Measurements from ENCODE around the gene ARHGAP32.

The ARHGAP32 gene

DNA sequence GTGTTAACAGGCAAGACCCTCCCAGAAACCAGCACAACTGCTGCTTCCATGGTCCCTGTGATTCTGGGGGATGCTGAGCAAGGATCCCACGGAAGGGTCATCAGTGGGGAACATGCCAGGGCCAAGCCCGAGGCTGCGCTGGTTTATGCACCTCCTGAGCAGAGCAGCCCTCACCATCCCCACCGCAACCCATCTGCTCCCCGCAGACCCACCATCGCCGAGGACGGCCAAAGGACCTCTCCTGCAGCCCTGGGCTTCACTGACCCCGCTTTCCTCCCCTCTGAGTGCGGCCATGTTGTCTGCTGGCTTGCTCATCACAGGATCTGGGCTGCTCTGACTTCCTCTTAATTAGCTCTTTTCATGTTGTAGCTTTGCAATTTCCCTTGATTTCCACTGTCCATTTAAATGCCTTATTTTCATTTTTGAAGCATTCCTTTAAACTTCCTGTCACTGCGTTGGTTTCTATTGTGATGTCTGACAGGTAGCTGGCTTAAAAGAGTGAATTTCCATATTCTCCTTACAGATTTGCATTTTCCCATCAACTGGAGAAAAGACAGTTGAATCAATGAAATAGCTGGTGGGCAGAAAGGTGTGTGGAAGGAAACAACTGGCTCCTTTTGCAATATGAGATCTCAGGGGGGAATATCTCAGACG lies 264.3 kb downstream of the ARHGAP32 start:
- no peak for TF ChIP-seq CTCF (IDR thresholded peaks at IDR 0.05; ENCODE audit: control extremely low read depth, extremely low read depth, low read depth, missing control alignments)
- ChIA-PET CTCF (interaction anchor here (1.1 to 1.6 kb wide), 4 partner anchors 8 to 43 kb away, joined by 3 to 4 read pairs (median 4); no protein-coding TSS in a partner anchor), POLR2A (no interaction called here)
- DNase-seq (ENCODE audit: extremely low spot score): no peak

DNA sequence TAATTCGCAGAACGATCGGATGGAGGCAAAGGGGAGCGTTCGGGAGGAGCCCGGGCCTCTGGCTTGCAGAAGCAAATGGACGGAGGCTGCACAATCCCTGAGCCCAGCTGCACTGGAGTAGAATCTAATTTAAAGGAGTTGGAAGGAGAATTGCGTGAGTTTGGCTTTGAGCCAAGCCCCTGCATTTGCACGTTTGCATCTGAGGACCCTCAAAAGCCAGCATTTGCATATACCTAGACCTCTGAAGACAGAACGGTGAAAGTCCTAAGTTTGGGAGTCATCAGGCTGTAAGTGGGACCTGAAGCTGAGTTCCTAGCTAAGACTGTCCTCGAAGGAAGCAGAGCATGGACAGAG lies 265.0 kb downstream of the ARHGAP32 start:
- CTCF ChIA-PET: interaction anchor here (1.6 kb wide), 1 partner anchor 22 kb away, joined by 4 read pairs; no protein-coding TSS in a partner anchor

DNA sequence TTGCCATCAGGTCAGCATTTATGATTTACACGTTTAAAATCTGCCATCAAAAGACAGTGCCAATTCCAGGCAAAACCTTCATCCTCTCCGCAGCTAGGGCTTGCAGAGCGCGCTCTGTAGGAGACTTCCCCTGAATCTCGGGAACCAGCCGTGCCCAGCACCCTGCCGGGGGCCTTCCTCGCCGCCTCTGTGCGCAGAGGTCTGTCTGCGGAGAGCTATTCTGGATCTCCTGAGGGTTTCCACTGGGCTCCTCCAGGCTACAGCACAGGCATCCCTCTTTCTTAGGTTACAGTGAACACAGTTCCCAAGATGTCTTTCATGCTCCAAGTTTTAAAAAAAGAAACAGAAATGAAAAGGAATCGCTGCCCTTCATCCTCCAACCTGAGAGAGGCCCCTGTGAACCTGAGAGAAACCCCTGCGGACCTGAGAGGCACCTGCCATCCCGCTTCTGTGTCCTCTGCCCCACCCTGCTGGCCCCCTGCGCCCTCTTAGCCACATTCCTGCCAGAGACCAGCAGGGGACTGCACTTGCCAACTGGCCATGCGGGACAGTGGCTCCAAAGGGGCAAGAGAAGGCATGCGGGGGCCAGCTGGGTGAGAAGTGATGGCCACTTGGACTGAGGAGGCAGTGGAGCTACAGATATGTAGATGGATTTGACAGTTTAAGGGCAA lies 265.6 kb downstream of the ARHGAP32 start:
- POLR2A ChIA-PET: no interaction called here
- DNase-seq (ENCODE audit: extremely low spot score): no peak
- no peak for TF ChIP-seq CTCF (IDR thresholded peaks at IDR 0.05; ENCODE audit: control extremely low read depth, extremely low read depth, low read depth, missing control alignments)
- CTCF ChIA-PET: interaction anchor here (1.2 to 1.4 kb wide), 2 partner anchors 30 to 41 kb away, joined by 3 to 5 read pairs; no protein-coding TSS in a partner anchor

More for the DNA sequence above, 265.0 kb downstream of the ARHGAP32 start:
- TF ChIP-seq CTCF (IDR thresholded peaks at IDR 0.05; ENCODE audit: control extremely low read depth, extremely low read depth, low read depth, missing control alignments): no peak
- DNase-seq (ENCODE audit: extremely low spot score): no peak
- POLR2A ChIA-PET: no interaction called here

GRCh38 chr11:128926000-128926399 lies 266.1 kb downstream of the ARHGAP32 start:
- TF ChIP-seq CTCF (IDR thresholded peaks at IDR 0.05; ENCODE audit: control extremely low read depth, extremely low read depth, low read depth, missing control alignments): no peak
- CTCF ChIA-PET: interaction anchor here (1.2 to 1.4 kb wide), 2 partner anchors 31 to 41 kb away, joined by 3 to 5 read pairs; no protein-coding TSS in a partner anchor
- DNase-seq (ENCODE audit: extremely low spot score): no peak
- POLR2A ChIA-PET: no interaction called here

DNA sequence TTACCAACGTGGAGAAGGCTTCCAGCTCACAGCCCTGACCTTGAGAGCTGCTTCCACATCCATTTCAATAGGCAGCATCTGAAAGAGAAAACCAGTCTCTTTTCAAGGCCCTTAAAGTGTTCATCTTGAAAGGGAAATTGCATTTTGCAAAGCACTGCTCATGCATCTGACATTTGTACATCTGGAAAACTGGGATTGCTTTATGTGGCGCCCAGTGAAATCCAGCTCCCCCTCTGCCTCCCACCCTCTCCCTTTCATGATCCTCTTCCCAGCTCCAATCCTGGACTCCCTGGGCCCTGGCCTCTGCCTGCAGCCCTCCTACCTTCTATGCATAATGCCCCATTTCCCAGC lies 266.9 kb downstream of the ARHGAP32 start:
- DNase-seq (ENCODE audit: extremely low spot score): no peak
- no peak for TF ChIP-seq CTCF (IDR thresholded peaks at IDR 0.05; ENCODE audit: control extremely low read depth, extremely low read depth, low read depth, missing control alignments)
- CTCF ChIA-PET: interaction anchor here (1.1 to 1.4 kb wide), 5 partner anchors 9 to 40 kb away, joined by 3 to 5 read pairs (median 4); no protein-coding TSS in a partner anchor
- POLR2A ChIA-PET: no interaction called here

GRCh38 chr11:128924510-128925249 lies 267.4 kb downstream of the ARHGAP32 start:
- ChIA-PET CTCF (interaction anchor here (1.1 to 1.2 kb wide), 4 partner anchors 9 to 31 kb away, joined by 3 to 4 read pairs (median 4); no protein-coding TSS in a partner anchor), POLR2A (no interaction called here)
- no peak for DNase-seq (ENCODE audit: extremely low spot score)
- TF ChIP-seq CTCF (IDR thresholded peaks at IDR 0.05; ENCODE audit: control extremely low read depth, extremely low read depth, low read depth, missing control alignments): no peak
